Neuronal stem cell (in vitro differentiated cells): Measurements from ENCODE around the gene CAMTA1.

Experiments
- DNase-seq: peaks from one replicate; pipeline ENCODE4 v3.0.0-alpha.2; 2013; ENCODE audit warnings: low spot score
- H2AFZ ChIP-seq: one replicate; pipeline ENCODE4 v1.6.1; 2013; ENCODE audit warnings: mild to moderate bottlenecking, low read length, inconsistent platforms
- H2AK5ac ChIP-seq: 2 replicates; pipeline ENCODE4 v1.6.1; 2013; ENCODE audit warnings: low read depth, mild to moderate bottlenecking, inconsistent platforms, low read length, moderate library complexity, mixed read lengths
- H2BK120ac ChIP-seq: 2 replicates; pipeline ENCODE4 v1.6.1; 2013; ENCODE audit warnings: low read depth, mild to moderate bottlenecking, inconsistent platforms, low read length, moderate library complexity, mixed read lengths
- H2BK12ac ChIP-seq: one replicate; pipeline ENCODE4 v1.6.1; 2013; ENCODE audit warnings: low read length, inconsistent platforms
- H2BK15ac ChIP-seq: 2 replicates; pipeline ENCODE4 v1.6.1; 2013; ENCODE audit warnings: mild to moderate bottlenecking, low read length, inconsistent platforms, mixed read lengths
- H2BK5ac ChIP-seq: one replicate; pipeline ENCODE4 v1.6.1; 2013; ENCODE audit warnings: inconsistent platforms, mild to moderate bottlenecking, low read length, moderate library complexity
- H3K14ac ChIP-seq: one replicate; pipeline ENCODE4 v1.6.1; 2013; ENCODE audit warnings: low read length, inconsistent platforms
- H3K18ac ChIP-seq: 2 replicates; pipeline ENCODE4 v1.6.1; 2013; ENCODE audit warnings: low read length, inconsistent platforms
- H3K23ac ChIP-seq: 2 replicates; pipeline ENCODE4 v1.6.1; 2013; ENCODE audit warnings: low read depth, mild to moderate bottlenecking, mixed read lengths, low read length, inconsistent platforms; ENCODE audit not compliant: poor library complexity
- H3K27ac ChIP-seq: replicated peaks from 3 replicates; pipeline ENCODE4 v1.5.1; 2013; ENCODE audit warnings: low read length, inconsistent platforms
- H3K27me3 ChIP-seq, 3 experiments: 2 replicates each; pipeline ENCODE4 v1.6.1; 2013; ENCODE audit warnings: low read length in 3 of 3, mild to moderate bottlenecking in 2 of 3, inconsistent platforms in 1 of 3, low read depth in 1 of 3, mixed read lengths in 1 of 3, moderate library complexity in 1 of 3; ENCODE audit not compliant: control insufficient read depth in 3 of 3, insufficient read depth in 3 of 3
- H3K36me3 ChIP-seq, 2 donors: replicated peaks in 1 of 2; 2 replicates each; pipeline ENCODE4 v1.6.1; 2013; ENCODE audit warnings: low read length in 2 of 2; ENCODE audit not compliant: control insufficient read depth in 2 of 2, insufficient read depth in 2 of 2
- H3K4ac ChIP-seq: 2 replicates; pipeline ENCODE4 v1.6.1; 2013; ENCODE audit warnings: inconsistent platforms, mild to moderate bottlenecking, low read length, moderate library complexity
- H3K4me1 ChIP-seq, 2 donors: 1 replicate in 1 of 2; 2 replicates in 1 of 2; pipeline ENCODE4 v1.6.1; 2013; ENCODE audit warnings: low read length in 2 of 2, low read depth in 1 of 2; ENCODE audit not compliant: control insufficient read depth in 2 of 2, insufficient read depth in 1 of 2
- H3K4me2 ChIP-seq: one replicate; pipeline ENCODE4 v1.6.1; 2013; ENCODE audit warnings: mild to moderate bottlenecking, low read length, inconsistent platforms; ENCODE audit not compliant: insufficient read depth, poor library complexity, severe bottlenecking
- H3K4me3 ChIP-seq, 2 donors: 2 replicates each; pipeline ENCODE4 v1.5.1; 2013; ENCODE audit warnings: low read length in 2 of 2, mild to moderate bottlenecking in 2 of 2, inconsistent platforms in 1 of 2, moderate library complexity in 1 of 2
- H3K79me1 ChIP-seq: one replicate; pipeline ENCODE4 v1.6.1; 2013; ENCODE audit warnings: low read depth, mild to moderate bottlenecking, inconsistent platforms, low read length, moderate library complexity
- H3K9ac ChIP-seq: one replicate; pipeline ENCODE4 v1.6.1; 2013; ENCODE audit warnings: mild to moderate bottlenecking, low read depth, low read length, inconsistent platforms; ENCODE audit not compliant: poor library complexity
- H3K9me3 ChIP-seq, 2 donors: replicated peaks in 1 of 2; 2 replicates each; pipeline versions ENCODE3 to v1.6.1; 2013; ENCODE audit warnings: low read length in 2 of 2, mild to moderate bottlenecking in 2 of 2, inconsistent platforms in 1 of 2, low read depth in 1 of 2, mixed read lengths in 1 of 2, moderate library complexity in 1 of 2; ENCODE audit not compliant: control insufficient read depth in 2 of 2, insufficient read depth in 1 of 2
- H4K8ac ChIP-seq: one replicate; pipeline ENCODE4 v1.6.1; 2013; ENCODE audit warnings: low read depth, mild to moderate bottlenecking, inconsistent platforms, low read length, moderate library complexity
- H4K91ac ChIP-seq: one replicate; pipeline ENCODE4 v1.6.1; 2013; ENCODE audit warnings: low read length, low read depth, mild to moderate bottlenecking, inconsistent platforms; ENCODE audit not compliant: poor library complexity
- WGBS, 2 donors: extraction: QIAGEN DNeasy Blood & Tissue Kit; methylation state at CpG; one replicate each; pipeline ENCODE4 v1.1.7; 2013; ENCODE audit warnings: missing lambda C conversion rate in 2 of 2, mixed read lengths in 1 of 2; ENCODE audit not compliant: insufficient read length in 2 of 2, insufficient replicate concordance in 1 of 2; ENCODE audit errors: extremely low coverage in 2 of 2; 5-methylcytosine and 5-hydroxymethylcytosine counted together

Gene CAMTA1

DNA sequence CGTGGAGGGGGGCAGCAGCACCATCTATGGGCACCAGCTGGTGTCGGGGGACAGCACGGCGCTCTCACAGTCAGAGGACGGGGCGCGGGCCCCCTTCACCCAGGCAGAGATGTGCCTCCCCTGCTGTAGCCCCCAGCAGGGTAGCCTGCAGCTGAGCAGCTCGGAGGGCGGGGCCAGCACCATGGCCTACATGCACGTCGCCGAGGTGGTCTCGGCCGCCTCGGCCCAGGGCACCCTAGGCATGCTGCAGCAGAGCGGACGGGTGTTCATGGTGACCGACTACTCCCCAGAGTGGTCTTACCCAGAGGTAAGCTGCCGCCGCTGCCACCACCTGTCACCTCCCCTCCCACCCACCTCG lies 879.6 kb downstream of the CAMTA1 start:
- DNase-seq: no peak
- H3K23ac ChIP-seq: no peak overlapping the region
- H3K18ac ChIP-seq: peak overlapping the region; percentile 76
- H2BK12ac ChIP-seq: peak overlapping the region; percentile 58
- no peak overlapping the region for H2AFZ ChIP-seq
- H3K4ac ChIP-seq: no peak overlapping the region
- H3K36me3 ChIP-seq: no peaks in the 10 kb centered on the region
- no peak overlapping the region for H3K4me3 ChIP-seq
- H3K4me2 ChIP-seq: no peak overlapping the region
- no peaks in the 10 kb centered on the region for H3K9me3 ChIP-seq
- H3K27me3 ChIP-seq: peaks cover 0 to 7% (median 0%) of the 10 kb centered on the region in 3 experiments
- WGBS, 2 donors: no CpG with 5 or more reads among the region's 21 CpGs
- no peak overlapping the region for H3K27ac ChIP-seq
- no peak overlapping the region for H2BK15ac ChIP-seq
- H3K14ac ChIP-seq: no peak overlapping the region
- H2AK5ac ChIP-seq: peak overlapping the region; percentile 75
- H4K91ac ChIP-seq: no peak overlapping the region
- no peaks in the 10 kb centered on the region for H3K79me1 ChIP-seq
- no peak overlapping the region for H3K9ac ChIP-seq
- peak overlapping the region; percentile 47 for H2BK120ac ChIP-seq
- peaks cover 19 to 23% of the 10 kb centered on the region in 2 donors for H3K4me1 ChIP-seq
- H2BK5ac ChIP-seq: peak overlapping the region; percentile 29
- no peak overlapping the region for H4K8ac ChIP-seq

DNA sequence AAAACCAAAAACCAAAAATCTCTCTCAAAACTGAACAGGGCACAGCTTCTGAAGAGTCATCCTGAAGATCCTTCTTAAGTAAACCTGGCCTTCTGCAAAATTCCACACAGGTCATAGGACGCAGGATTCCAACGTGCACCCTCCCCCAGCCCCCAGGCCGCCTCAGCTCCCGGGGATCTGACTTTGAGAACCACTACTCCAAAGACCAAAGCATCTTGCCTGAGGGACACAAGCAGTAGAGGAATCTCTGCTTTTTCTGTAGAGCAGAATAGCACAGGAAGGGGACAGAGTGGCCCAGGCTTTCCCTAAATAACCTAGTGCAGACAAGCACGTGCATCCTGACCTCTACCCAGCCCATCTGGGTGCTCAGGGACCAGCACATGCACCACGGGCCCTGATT lies 881.0 kb downstream of the CAMTA1 start:
- H2AK5ac ChIP-seq: peak overlapping the region; percentile 83
- no peak overlapping the region for H4K8ac ChIP-seq
- peak overlapping the region; percentile 70 for H3K18ac ChIP-seq
- no peak overlapping the region for H3K4me3 ChIP-seq
- H3K14ac ChIP-seq: no peak overlapping the region
- no peak overlapping the region for H4K91ac ChIP-seq
- no peak overlapping the region for H3K27ac ChIP-seq
- H2BK12ac ChIP-seq: no peak overlapping the region
- no peak overlapping the region for H2BK120ac ChIP-seq
- H3K36me3 ChIP-seq: no peaks in the 10 kb centered on the region
- H2BK5ac ChIP-seq: peak overlapping the region; percentile 36
- no peak for DNase-seq
- H2BK15ac ChIP-seq: peak overlapping the region; percentile 78
- no peaks in the 10 kb centered on the region for H3K27me3 ChIP-seq
- H3K79me1 ChIP-seq: no peaks in the 10 kb centered on the region
- H3K4me2 ChIP-seq: no peak overlapping the region
- H3K23ac ChIP-seq: no peak overlapping the region
- WGBS, 2 donors: no CpG with 5 or more reads among the region's 6 CpGs
- H3K9ac ChIP-seq: peak overlapping the region; percentile 63
- H3K4ac ChIP-seq: no peak overlapping the region
- H3K9me3 ChIP-seq: no peaks in the 10 kb centered on the region
- H2AFZ ChIP-seq: no peak overlapping the region
- peaks cover 29 to 37% of the 10 kb centered on the region in 2 donors for H3K4me1 ChIP-seq

GRCh38 chr1:7667159-7667558 lies 881.9 kb downstream of the CAMTA1 start:
- H3K36me3 ChIP-seq: no peaks in the 10 kb centered on the region

DNA sequence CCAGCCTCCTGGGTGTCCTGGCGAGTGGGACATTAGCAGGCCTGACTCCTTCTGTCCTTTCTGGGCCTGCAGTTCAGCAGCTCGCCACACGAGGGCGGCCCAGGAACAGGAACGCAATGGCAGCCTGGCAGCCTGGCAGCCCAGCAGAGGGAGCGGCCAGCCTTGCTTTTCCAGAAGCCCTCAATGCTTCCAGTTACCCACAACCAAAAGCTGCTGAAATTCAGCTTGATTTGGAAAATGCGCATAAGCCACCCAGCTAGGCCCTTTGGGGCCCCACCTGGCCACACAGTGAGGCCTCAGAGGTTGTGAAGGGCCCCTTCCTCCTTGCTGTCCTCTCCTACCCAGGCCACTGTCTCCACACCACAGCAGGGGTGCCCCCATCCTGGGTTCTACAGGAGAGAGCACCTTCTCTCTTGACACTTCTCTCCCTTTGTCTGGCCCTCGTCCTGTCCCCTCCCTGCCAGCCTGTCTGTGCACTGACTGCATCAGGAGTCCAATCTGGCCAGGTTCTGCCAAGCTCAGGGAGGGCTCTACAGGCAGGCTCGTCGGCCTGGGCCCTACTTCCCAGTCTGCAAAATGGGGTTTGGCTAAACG lies 882.5 kb downstream of the CAMTA1 start:
- WGBS, 2 donors: no CpG with 5 or more reads among the region's 11 CpGs
- Histone ChIP-seq H3K4me2 (no peak overlapping the region), H3K79me1 (no peaks in the 10 kb centered on the region), H3K14ac (no peak overlapping the region), H2BK5ac (no peak overlapping the region), H3K27ac (peak overlapping the region; percentile 14), H4K8ac (no peak overlapping the region), H3K27me3 (peaks cover 0 to 4% (median 0%) of the 10 kb centered on the region in 3 experiments), H2BK120ac (no peak overlapping the region), H4K91ac (no peak overlapping the region), H3K4me3 (peak overlapping the region in 1 of 2 donors; percentile 5), H3K36me3 (no peaks in the 10 kb centered on the region), H3K23ac (no peak overlapping the region), H2AK5ac (peak overlapping the region; percentile 94), H3K4me1 (peaks cover 29 to 39% of the 10 kb centered on the region in 2 donors), H2BK12ac (no peak overlapping the region), H3K4ac (no peak overlapping the region), H2BK15ac (peak overlapping the region; percentile 53), H2AFZ (peak overlapping the region; percentile 82), H3K9me3 (no peaks in the 10 kb centered on the region), H3K9ac (no peak overlapping the region), H3K18ac (peak overlapping the region; percentile 80)
- peak; percentile 87 for DNase-seq

More at GRCh38 chr1:7667159-7667558, 881.9 kb downstream of the CAMTA1 start:
- H2BK120ac ChIP-seq: peak overlapping the region; percentile 74
- no peak for DNase-seq
- H3K27me3 ChIP-seq: peaks cover 0 to 4% (median 0%) of the 10 kb centered on the region in 3 experiments
- H3K4ac ChIP-seq: peak overlapping the region; percentile 24
- H4K8ac ChIP-seq: peak overlapping the region; percentile 26
- H2BK5ac ChIP-seq: no peak overlapping the region
- peaks cover 29 to 39% of the 10 kb centered on the region in 2 donors for H3K4me1 ChIP-seq
- H3K9me3 ChIP-seq: no peaks in the 10 kb centered on the region
- no CpG with 5 or more reads among the region's 11 CpGs for WGBS, 2 donors
- no peaks in the 10 kb centered on the region for H3K79me1 ChIP-seq
- H2AK5ac ChIP-seq: peak overlapping the region; percentile 94
- H2AFZ ChIP-seq: peak overlapping the region; percentile 82
- H2BK15ac ChIP-seq: peak overlapping the region; percentile 79
- H3K27ac ChIP-seq: no peak overlapping the region
- no peak overlapping the region for H3K14ac ChIP-seq
- H3K4me2 ChIP-seq: no peak overlapping the region
- no peak overlapping the region for H4K91ac ChIP-seq
- no peak overlapping the region for H3K9ac ChIP-seq
- no peak overlapping the region for H3K23ac ChIP-seq
- H3K18ac ChIP-seq: peak overlapping the region; percentile 77
- no peak overlapping the region for H2BK12ac ChIP-seq
- H3K4me3 ChIP-seq: no peak overlapping the region
